ENCODE results near the gene JAKMIP1. TPM values are rescaled to one million over a fixed set of nuclear protein-coding genes. Genes with fewer than 3 reads are reported as not detected.

JAKMIP1 gene
- total RNA-seq, 1 donor from 2014 or later: 0.64 TPM

- DNase-seq (no peak), ATAC-seq (no peak)
- no peak overlapping the region for H3K4me3 ChIP-seq
- no peaks in the 10 kb centered on the region for H3K4me1 ChIP-seq
- no peak overlapping the region for H3K27ac ChIP-seq
- H3K9me3 ChIP-seq: peaks cover 19% of the 10 kb centered on the region
- no peaks in the 10 kb centered on the region for H3K27me3 ChIP-seq
- intact Hi-C loops (cut with DNase I): no loop called here
- TF ChIP-seq CTCF (IDR thresholded peaks at IDR 0.05): no peak
- H3K36me3 ChIP-seq: no peaks in the 10 kb centered on the region
Observed at GRCh38 chr4:6058531-6059374, 141.6 kb downstream of the JAKMIP1 start.

GRCh38 chr4:6056976-6057766 is 143.2 kb downstream of the JAKMIP1 start:
- no peaks in the 10 kb centered on the region for H3K27me3 ChIP-seq
- ATAC-seq (no peak), DNase-seq (peak; percentile 57)
- peaks cover 19% of the 10 kb centered on the region for H3K9me3 ChIP-seq
- no peaks in the 10 kb centered on the region for H3K4me1 ChIP-seq
- intact Hi-C loops (cut with DNase I): no loop called here
- no peak overlapping the region for H3K27ac ChIP-seq
- no peaks in the 10 kb centered on the region for H3K36me3 ChIP-seq
- H3K4me3 ChIP-seq: no peak overlapping the region
- TF ChIP-seq CTCF (IDR thresholded peaks at IDR 0.05): no peak

- Histone ChIP-seq H3K27me3 (no peaks in the 10 kb centered on the region), H3K4me1 (no peaks in the 10 kb centered on the region), H3K36me3 (no peaks in the 10 kb centered on the region), H3K27ac (no peak overlapping the region), H3K4me3 (no peak overlapping the region), H3K9me3 (peaks cover 19% of the 10 kb centered on the region)
- no peak for DNase-seq
- intact Hi-C loops (cut with DNase I): no loop called here
- TF ChIP-seq CTCF (IDR thresholded peaks at IDR 0.05): no peak
- no peak for ATAC-seq
Observed at GRCh38 chr4:6055436-6055835, 144.9 kb downstream of the JAKMIP1 start.

GRCh38 chr4:6055030-6055429 is 145.3 kb downstream of the JAKMIP1 start:
- Histone ChIP-seq H3K27me3 (no peaks in the 10 kb centered on the region), H3K4me3 (no peak overlapping the region), H3K27ac (no peak overlapping the region), H3K36me3 (no peaks in the 10 kb centered on the region), H3K9me3 (peaks cover 19% of the 10 kb centered on the region), H3K4me1 (no peaks in the 10 kb centered on the region)
- no peak for ATAC-seq
- intact Hi-C loops (cut with DNase I): no loop called here
- no peak for DNase-seq
- TF ChIP-seq CTCF (IDR thresholded peaks at IDR 0.05): no peak

- no peak overlapping the region for H3K27ac ChIP-seq
- ATAC-seq (no peak), DNase-seq (no peak)
- TF ChIP-seq CTCF (IDR thresholded peaks at IDR 0.05): no peak
- H3K27me3 ChIP-seq: no peaks in the 10 kb centered on the region
- H3K4me1 ChIP-seq: no peaks in the 10 kb centered on the region
- no peak overlapping the region for H3K4me3 ChIP-seq
- H3K36me3 ChIP-seq: no peaks in the 10 kb centered on the region
- H3K9me3 ChIP-seq: peaks cover 18% of the 10 kb centered on the region
- intact Hi-C loops (cut with DNase I): no loop called here
Observed at GRCh38 chr4:6054162-6054922, 146.0 kb downstream of the JAKMIP1 start.
